Effector memory CD4-positive, alpha-beta T cell (primary cell): ENCODE measurements around the gene SYT1.

Experiments
- DNase-seq, 3 donors: peaks; one replicate each; pipeline ENCODE4 v3.0.0-alpha.2; 2020
- H3K27ac ChIP-seq: 2 replicates; pipeline ENCODE4 v1.7.0; 2013; ENCODE audit warnings: mild to moderate bottlenecking, low read length, moderate library complexity; ENCODE audit not compliant: insufficient read depth, poor library complexity, severe bottlenecking
- H3K27me3 ChIP-seq: replicated peaks from 2 replicates; pipeline ENCODE4 v1.7.0; 2013; ENCODE audit warnings: mild to moderate bottlenecking, low read length; ENCODE audit not compliant: insufficient read depth, control insufficient read depth, poor library complexity, severe bottlenecking
- H3K36me3 ChIP-seq: 2 replicates; pipeline ENCODE4 v1.7.0; 2013; ENCODE audit warnings: mild to moderate bottlenecking, low read length, moderate library complexity; ENCODE audit not compliant: control insufficient read depth, insufficient read depth
- H3K4me1 ChIP-seq: 2 replicates; pipeline ENCODE4 v1.7.0; 2013; ENCODE audit warnings: low read length, mild to moderate bottlenecking; ENCODE audit not compliant: control insufficient read depth, insufficient read depth, poor library complexity, severe bottlenecking
- H3K4me3 ChIP-seq: 2 replicates; pipeline ENCODE4 v1.7.0; 2013; ENCODE audit warnings: low read length, low read depth, mild to moderate bottlenecking; ENCODE audit not compliant: insufficient read depth, poor library complexity, severe bottlenecking
- H3K9me3 ChIP-seq: 2 replicates; pipeline ENCODE4 v1.7.0; 2013; ENCODE audit warnings: mild to moderate bottlenecking, low read length, moderate library complexity; ENCODE audit not compliant: control insufficient read depth

SYT1 gene

GRCh38 chr12:79250960-79251755 is 386.6 kb downstream of the SYT1 start:
- no peak overlapping the region for H3K4me3 ChIP-seq
- DNase-seq, result no peak
- no peaks in the 10 kb centered on the region for H3K27me3 ChIP-seq
- H3K36me3 ChIP-seq, result no peaks in the 10 kb centered on the region
- H3K4me1 ChIP-seq, result no peaks in the 10 kb centered on the region
- H3K9me3 ChIP-seq, result no peaks in the 10 kb centered on the region
- no peak overlapping the region for H3K27ac ChIP-seq

- H3K9me3 ChIP-seq, result no peaks in the 10 kb centered on the region
- DNase-seq, result no peak
- no peaks in the 10 kb centered on the region for H3K36me3 ChIP-seq
- H3K27ac ChIP-seq, result no peak overlapping the region
- no peaks in the 10 kb centered on the region for H3K27me3 ChIP-seq
- H3K4me1 ChIP-seq, result no peaks in the 10 kb centered on the region
- no peak overlapping the region for H3K4me3 ChIP-seq
Measured at GRCh38 chr12:79252358-79253075, 387.9 kb downstream of the SYT1 start.

DNA sequence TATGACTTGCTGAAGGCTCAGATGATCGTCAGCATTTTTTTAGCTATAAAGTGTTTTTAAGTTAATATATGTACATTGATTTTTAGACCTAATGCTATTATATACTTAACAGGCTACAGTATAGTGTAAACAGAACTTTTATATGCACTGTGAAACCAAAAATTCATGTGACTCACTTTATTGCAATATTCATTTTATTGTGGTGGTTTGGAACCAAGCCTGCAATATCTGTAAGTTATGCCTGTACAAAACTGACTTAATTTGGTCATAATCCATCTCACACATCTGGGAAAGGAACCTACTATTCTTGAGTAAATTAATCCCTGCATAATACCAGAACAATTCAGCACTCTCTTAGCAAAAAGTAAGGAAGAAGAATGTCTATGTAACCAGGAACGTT is 390.7 kb downstream of the SYT1 start:
- Histone ChIP-seq H3K27me3 (no peaks in the 10 kb centered on the region), H3K9me3 (no peaks in the 10 kb centered on the region), H3K27ac (no peak overlapping the region), H3K4me3 (no peak overlapping the region), H3K4me1 (no peaks in the 10 kb centered on the region), H3K36me3 (no peaks in the 10 kb centered on the region)
- no peak for DNase-seq

- H3K9me3 ChIP-seq, result no peaks in the 10 kb centered on the region
- H3K4me1 ChIP-seq, result no peaks in the 10 kb centered on the region
- H3K27ac ChIP-seq, result no peak overlapping the region
- no peaks in the 10 kb centered on the region for H3K27me3 ChIP-seq
- no peak overlapping the region for H3K4me3 ChIP-seq
- H3K36me3 ChIP-seq, result no peaks in the 10 kb centered on the region
- no peak for DNase-seq
Measured at GRCh38 chr12:79260923-79261322, 396.3 kb downstream of the SYT1 start.

GRCh38 chr12:79262938-79263337 is 398.4 kb downstream of the SYT1 start:
- Histone ChIP-seq H3K4me3 (no peak overlapping the region), H3K9me3 (no peaks in the 10 kb centered on the region), H3K27ac (no peak overlapping the region), H3K36me3 (no peaks in the 10 kb centered on the region), H3K4me1 (no peaks in the 10 kb centered on the region), H3K27me3 (no peaks in the 10 kb centered on the region)
- DNase-seq, result no peak

- no peak overlapping the region for H3K27ac ChIP-seq
- DNase-seq, result no peak
- H3K36me3 ChIP-seq, result no peaks in the 10 kb centered on the region
- H3K27me3 ChIP-seq, result no peaks in the 10 kb centered on the region
- no peak overlapping the region for H3K4me3 ChIP-seq
- H3K9me3 ChIP-seq, result no peaks in the 10 kb centered on the region
- H3K4me1 ChIP-seq, result no peaks in the 10 kb centered on the region
Measured at GRCh38 chr12:79266343-79267144, 402.0 kb downstream of the SYT1 start.

DNA sequence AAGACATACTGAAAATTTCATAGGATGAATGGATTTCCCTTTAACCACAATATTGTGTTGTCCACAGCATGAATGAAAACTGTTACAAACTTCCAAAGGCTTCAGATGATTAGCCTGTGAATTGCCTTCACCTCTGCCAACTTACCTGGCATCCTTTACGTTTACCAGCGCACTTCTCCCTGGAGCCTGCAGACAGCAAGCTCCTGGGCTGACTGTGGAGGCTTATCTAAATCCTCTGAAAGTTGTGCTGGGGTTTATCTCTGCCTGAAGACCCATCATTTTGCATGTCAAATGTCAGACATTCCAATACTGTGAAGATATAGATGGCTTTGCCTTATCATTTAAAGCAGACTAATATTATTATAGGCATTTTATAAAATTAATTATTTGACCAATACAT is 403.0 kb downstream of the SYT1 start:
- DNase-seq, result no peak
- no peaks in the 10 kb centered on the region for H3K9me3 ChIP-seq
- H3K27me3 ChIP-seq, result no peaks in the 10 kb centered on the region
- H3K4me3 ChIP-seq, result no peak overlapping the region
- no peaks in the 10 kb centered on the region for H3K4me1 ChIP-seq
- H3K36me3 ChIP-seq, result no peaks in the 10 kb centered on the region
- no peak overlapping the region for H3K27ac ChIP-seq

GRCh38 chr12:79274501-79275064 is 410.0 kb downstream of the SYT1 start:
- DNase-seq, result no peak

DNA sequence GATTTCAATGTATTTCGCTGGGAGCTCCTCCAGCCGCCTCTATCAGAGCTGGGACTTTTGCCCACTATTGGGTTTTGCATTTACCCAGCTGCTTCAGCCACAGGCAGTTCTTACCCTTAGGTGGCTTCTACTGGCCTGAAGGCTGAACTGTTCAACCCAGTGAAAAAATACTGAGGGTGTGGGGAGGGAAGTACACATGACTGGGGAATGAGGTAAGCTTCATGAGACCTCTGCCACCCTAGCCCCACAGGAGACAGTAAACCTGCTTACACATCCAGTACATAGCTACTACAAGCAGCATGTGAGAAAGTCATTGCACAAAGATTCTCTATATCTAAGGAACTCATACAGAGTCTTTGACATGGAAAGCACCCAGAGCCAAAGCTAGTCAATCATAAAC is 411.1 kb downstream of the SYT1 start:
- no peaks in the 10 kb centered on the region for H3K4me1 ChIP-seq
- H3K4me3 ChIP-seq, result no peak overlapping the region
- DNase-seq, result no peak
- no peak overlapping the region for H3K27ac ChIP-seq
- H3K36me3 ChIP-seq, result no peaks in the 10 kb centered on the region
- no peaks in the 10 kb centered on the region for H3K9me3 ChIP-seq
- H3K27me3 ChIP-seq, result no peaks in the 10 kb centered on the region

More at GRCh38 chr12:79274501-79275064, 410.0 kb downstream of the SYT1 start:
- Histone ChIP-seq H3K36me3 (no peaks in the 10 kb centered on the region), H3K27me3 (no peaks in the 10 kb centered on the region), H3K4me1 (no peaks in the 10 kb centered on the region), H3K4me3 (no peak overlapping the region), H3K9me3 (no peaks in the 10 kb centered on the region), H3K27ac (no peak overlapping the region)
